Measurements from ENCODE around the gene PRDM2. TPM values are rescaled to one million over a fixed set of nuclear protein-coding genes. Genes with fewer than 3 reads are reported as not detected.

Gene PRDM2
- total RNA-seq, 3 donors from 2014 or later, result 34.7 to 56.1 (median 39.8) TPM

- intact Hi-C loops (cut with DNase I, micrococcal nuclease), result no loop called here
- no peak for DNase-seq
- Histone ChIP-seq H3K36me3 (ENCODE audit: low read depth) (no peaks in the 10 kb centered on the region), H3K4me1 (ENCODE audit: low read depth) (no peaks in the 10 kb centered on the region), H3K4me3 (no peak overlapping the region), H3K9me3 (no peaks in the 10 kb centered on the region)
- ATAC-seq, result no peak
- TF ChIP-seq CTCF (IDR thresholded peaks at IDR 0.05), result no peak
Observed at GRCh38 chr1:13864760-13865159, 164.8 kb downstream of the PRDM2 start.

- no peaks in the 10 kb centered on the region for H3K9me3 ChIP-seq
- no peak for DNase-seq
- H3K4me3 ChIP-seq, result no peak overlapping the region
- ATAC-seq, result no peak
- no peaks in the 10 kb centered on the region for H3K36me3 ChIP-seq (ENCODE audit: low read depth)
- no peak for TF ChIP-seq CTCF (IDR thresholded peaks at IDR 0.05)
- intact Hi-C loops (cut with DNase I, micrococcal nuclease), result no loop called here
- no peaks in the 10 kb centered on the region for H3K4me1 ChIP-seq (ENCODE audit: low read depth)
Observed at GRCh38 chr1:13865851-13866250, 165.9 kb downstream of the PRDM2 start.

- DNase-seq (no peak), ATAC-seq (no peak)
- Histone ChIP-seq H3K36me3 (ENCODE audit: low read depth) (no peaks in the 10 kb centered on the region), H3K9me3 (no peaks in the 10 kb centered on the region), H3K4me1 (ENCODE audit: low read depth) (no peaks in the 10 kb centered on the region), H3K4me3 (no peak overlapping the region)
- intact Hi-C loops (cut with DNase I, micrococcal nuclease), result no loop called here
- no peak for TF ChIP-seq CTCF (IDR thresholded peaks at IDR 0.05)
Observed at GRCh38 chr1:13867603-13868002, 167.6 kb downstream of the PRDM2 start.

GRCh38 chr1:13869172-13869797 lies 169.3 kb downstream of the PRDM2 start:
- no peak for DNase-seq

GRCh38 chr1:13871413-13871812 lies 171.4 kb downstream of the PRDM2 start:
- no peaks in the 10 kb centered on the region for H3K9me3 ChIP-seq
- H3K4me1 ChIP-seq (ENCODE audit: low read depth), result no peaks in the 10 kb centered on the region
- TF ChIP-seq CTCF (IDR thresholded peaks at IDR 0.05), result no peak
- no peak overlapping the region for H3K4me3 ChIP-seq
- H3K36me3 ChIP-seq (ENCODE audit: low read depth), result no peaks in the 10 kb centered on the region
- ATAC-seq, result peak; percentile 31
- DNase-seq, result no peak
- intact Hi-C loops (cut with DNase I, micrococcal nuclease), result no loop called here

More at GRCh38 chr1:13869172-13869797, 169.3 kb downstream of the PRDM2 start:
- no peak for TF ChIP-seq CTCF (IDR thresholded peaks at IDR 0.05)
- Histone ChIP-seq H3K36me3 (ENCODE audit: low read depth) (no peaks in the 10 kb centered on the region), H3K9me3 (no peaks in the 10 kb centered on the region), H3K4me1 (ENCODE audit: low read depth) (no peaks in the 10 kb centered on the region), H3K4me3 (no peak overlapping the region)
- intact Hi-C loops (cut with DNase I, micrococcal nuclease), result no loop called here
- no peak for ATAC-seq

- Histone ChIP-seq H3K4me3 (no peak overlapping the region), H3K36me3 (ENCODE audit: low read depth) (no peaks in the 10 kb centered on the region), H3K4me1 (ENCODE audit: low read depth) (no peaks in the 10 kb centered on the region), H3K9me3 (no peaks in the 10 kb centered on the region)
- no peak for ATAC-seq
- no peak for TF ChIP-seq CTCF (IDR thresholded peaks at IDR 0.05)
- no peak for DNase-seq
- intact Hi-C loops (cut with DNase I, micrococcal nuclease), result no loop called here
Observed at GRCh38 chr1:13871886-13872285, 171.9 kb downstream of the PRDM2 start.
